GM12878 (cell line): Measurements from ENCODE around the gene KDM8. TPM values are rescaled to one million over a fixed set of nuclear protein-coding genes. Genes with fewer than 3 reads are reported as not detected.

ENCODE experiments used
- CHD2 ChIP-seq: IDR thresholded peaks from 2 replicates; pipeline ENCODE4 v1.6.1; 2011; ENCODE audit warnings: low read depth, low read length, improper control_type of control experiment, borderline replicate concordance
- HCFC1 ChIP-seq: fragments of 150-350 bp; IDR thresholded peaks from 2 replicates; pipeline ENCODE4 v1.6.1; 2014; ENCODE audit warnings: low read length
- MLLT1 ChIP-seq: fragments of 450-650 bp; IDR thresholded peaks from 2 replicates; pipeline ENCODE4 v1.6.1; 2016; ENCODE audit warnings: mild to moderate bottlenecking
- NKRF ChIP-seq: fragments of 450-650 bp; conservative IDR thresholded peaks from 2 replicates; pipeline ENCODE4 v1.6.1; 2017; ENCODE audit warnings: mild to moderate bottlenecking, moderate library complexity
- PAX5 ChIP-seq: IDR thresholded peaks from 2 replicates; pipeline ENCODE4 v1.6.1; 2011; ENCODE audit warnings: low read depth, low read length, borderline replicate concordance
- RFX5 ChIP-seq: IDR thresholded peaks from 2 replicates; pipeline ENCODE4 v1.6.1; 2011; ENCODE audit warnings: low read depth, low read length, improper control_type of control experiment
- ZBTB40 ChIP-seq: fragments of 450-650 bp; IDR thresholded peaks from 2 replicates; pipeline ENCODE4 v1.6.1; 2016; ENCODE audit warnings: mild to moderate bottlenecking, moderate library complexity, borderline replicate concordance
- polyA plus RNA-seq, 11 experiments: library from polyadenylated mRNA; depleted of rRNA in 4 of 11; unstranded in 6 of 11; stranded (reverse) in 5 of 11; fragments of >200 nt; fragmentation: Nextera tagmentation in 4 of 11; fragmentation: Illumina TruSeq in 1 of 11; extraction: Ambion mirVana in 4 of 11; extraction: Trizol in 1 of 11; gene quantifications; 1 replicate in 1 of 11; 2 replicates in 10 of 11; pipeline versions ENCODE4 v1.2.1 to v1.2.3, GENCODE V29; 2011 to 2016; ENCODE audit warnings: inconsistent platforms in 2 of 11, missing spikeins in 2 of 11, low read depth in 1 of 11
- total RNA-seq, 4 experiments: library from RNA; depleted of rRNA in 3 of 4; stranded (reverse); fragments of >200 nt in 3 of 4; fragmentation: Illumina TruSeq in 1 of 4; extraction: Trizol in 1 of 4; gene quantifications; 2 replicates each; pipeline versions ENCODE4 v1.2.1 to v1.2.3, GENCODE V29; 2013 to 2021

Gene KDM8
- total and polyA plus RNA-seq, 10 of the 15 experiments (the other 5 are each of a cell fraction or from before 2014, with no cell fraction given): 0.79 to 8.9 (median 5.8) TPM

DNA sequence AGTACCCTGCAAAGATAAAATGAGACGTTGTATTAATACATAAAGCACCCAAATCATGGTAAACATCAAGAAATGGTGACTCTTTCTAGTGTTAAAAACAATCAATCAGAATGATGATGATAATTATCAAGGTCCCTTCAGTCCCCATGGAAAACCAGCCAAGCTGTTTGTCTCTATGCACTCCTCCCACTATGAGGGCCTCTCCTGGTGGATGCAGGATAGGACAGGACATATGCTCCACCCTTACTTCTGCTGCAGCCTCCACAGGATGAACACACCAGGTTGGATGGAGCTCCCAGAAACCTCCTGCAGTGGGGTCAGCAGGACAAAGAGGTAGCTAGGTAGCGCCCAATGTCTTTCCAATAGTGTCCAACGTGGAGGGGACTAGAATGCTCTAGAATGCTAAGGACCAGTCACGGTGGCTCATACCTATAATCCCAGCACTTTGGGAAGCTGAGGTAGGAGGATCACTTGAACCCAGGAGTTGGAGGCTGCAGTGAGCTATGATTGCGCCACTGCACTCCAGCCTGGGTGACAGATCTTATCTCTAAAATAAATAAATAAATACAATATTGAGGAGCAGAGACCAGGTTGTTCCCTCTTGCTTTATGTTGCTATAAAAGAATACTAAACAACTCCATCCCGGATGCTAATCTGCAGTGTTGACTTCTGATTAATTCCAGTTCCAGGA lies 9.9 kb upstream of the KDM8 start (continued):
- TF ChIP-seq NKRF (no peak), HCFC1 (no peak), MLLT1 (no peak), RFX5 (no peak), ZBTB40 (no peak), CHD2 (no peak), PAX5 (no peak)
